Measurements from ENCODE around the gene NFIA. TPM values are rescaled to one million over a fixed set of nuclear protein-coding genes. Genes with fewer than 3 reads are reported as not detected.

Gene NFIA
- total and polyA plus RNA-seq, 10 of the 15 experiments (the other 5 are each of a cell fraction or from before 2014, with no cell fraction given): 0.10 to 0.16 TPM; not detected in 8

- no peaks in the 10 kb centered on the region for H3K4me1 ChIP-seq (ENCODE audit: control insufficient read depth, insufficient read depth, low read length)
- ChIA-PET SMC1A (ENCODE audit: uncharacterized antibody, unreplicated experiment) (interaction anchor here (0.8 kb wide), 1 partner anchor 308 kb away, joined by 3 read pairs; no protein-coding TSS in a partner anchor), RAD21 (ENCODE audit: unreplicated experiment) (interaction anchor here (0.5 kb wide), 1 partner anchor 929 kb away, joined by 3 read pairs; no protein-coding TSS in a partner anchor), CTCF (interaction anchor here (0.7 to 1.1 kb wide), 2 partner anchors 9 to 1019 kb away, joined by 3 to 4 read pairs; no protein-coding TSS in a partner anchor), POLR2A (no interaction called here)
- H2AFZ ChIP-seq (ENCODE audit: control insufficient read depth, low read depth, low read length): no peak overlapping the region
- no peak overlapping the region for H3K9ac ChIP-seq (ENCODE audit: control insufficient read depth, insufficient read depth, low read length)
- no peaks in the 10 kb centered on the region for H3K79me2 ChIP-seq (ENCODE audit: control insufficient read depth, insufficient read depth, low read length)
- in situ Hi-C loops (cut with MboI): no loop called here
- DNase-seq (ENCODE audit: low read depth, low spot score) (no peak), FAIRE-seq (no peak), ATAC-seq (no peak)
- no peaks in the 10 kb centered on the region for H4K20me1 ChIP-seq (ENCODE audit: control insufficient read depth, insufficient read depth)
- BruUV-seq (replicated peaks): no TSS peak
- no peak overlapping the region for H3K27ac ChIP-seq (ENCODE audit: control insufficient read depth, insufficient read depth)
- intact Hi-C loops (cut with micrococcal nuclease; ENCODE audit: unreplicated experiment): no loop called here
- WGBS (ENCODE audit: insufficient coverage, insufficient replicate concordance, low lambda C conversion rate, missing lambda C conversion rate): no CpG with 5 or more reads among the region's 1 CpG
- TF ChIP-seq SMC3 (IDR thresholded peaks at IDR 0.05; ENCODE audit: borderline replicate concordance, low read length) (no peak), JUND (IDR thresholded peaks at IDR 0.05; ENCODE audit: low read depth, low read length) (no peak), HCFC1 (IDR thresholded peaks at IDR 0.05; ENCODE audit: low read length) (no peak), NFYB (IDR thresholded peaks at IDR 0.05; ENCODE audit: insufficient read depth, low read depth, low read length) (no peak), MYC (IDR thresholded peaks at IDR 0.05; ENCODE audit: insufficient read depth, insufficient read length, insufficient replicate concordance, low read length, severe bottlenecking) (no peak), POLR2AphosphoS5 (IDR thresholded peaks at IDR 0.05; ENCODE audit: low read length) (no peak), TAF1 (IDR thresholded peaks at IDR 0.05; ENCODE audit: borderline replicate concordance, low read depth, low read length) (no peak), ATF7 (IDR thresholded peaks at IDR 0.05; ENCODE audit: low read depth) (no peak), CBFB (IDR thresholded peaks at IDR 0.05; ENCODE audit: low read depth) (no peak), ESRRA (IDR thresholded peaks at IDR 0.05; ENCODE audit: low read length) (no peak), POU2F2 (IDR thresholded peaks at IDR 0.05; ENCODE audit: borderline replicate concordance, low read depth, low read length) (no peak), PML (IDR thresholded peaks at IDR 0.05; ENCODE audit: low read length) (no peak), CBX3 (IDR thresholded peaks at IDR 0.05; ENCODE audit: borderline replicate concordance, low read depth) (no peak), RFX5 (IDR thresholded peaks at IDR 0.05; ENCODE audit: low read depth, low read length) (no peak), MLLT1 (IDR thresholded peaks at IDR 0.05) (no peak), ZZZ3 (IDR thresholded peaks at IDR 0.05; ENCODE audit: control insufficient read depth, insufficient read length, low read depth) (no peak), CTCF (IDR thresholded peaks at IDR 0.05 in 2 of 3, conservative IDR thresholded peaks at IDR 0.05 in 1 of 3; ENCODE audit: control insufficient read depth in 2 of 3, extremely low read depth in 1 of 3, insufficient read depth in 1 of 3, low read depth in 3 of 3, low read length in 3 of 3) (no peak)
- TF ChIP-seq, protein P1, sequence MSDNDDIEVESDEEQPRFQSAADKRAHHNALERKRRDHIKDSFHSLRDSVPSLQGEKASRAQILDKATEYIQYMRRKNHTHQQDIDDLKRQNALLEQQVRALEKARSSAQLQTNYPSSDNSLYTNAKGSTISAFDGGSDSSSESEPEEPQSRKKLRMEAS (IDR thresholded peaks at IDR 0.05; ENCODE audit: low read depth, low read length): no peak
- H3K9me3 ChIP-seq (replicated peaks; ENCODE audit: control insufficient read depth, insufficient read depth, low read length): no peaks in the 10 kb centered on the region
- no peak overlapping the region for H3K4me3 ChIP-seq
- no peak overlapping the region for H3K4me2 ChIP-seq (ENCODE audit: control insufficient read depth, insufficient read depth)
- no peaks in the 10 kb centered on the region for H3K36me3 ChIP-seq (ENCODE audit: control insufficient read depth in 2 of 2, insufficient read depth in 2 of 2, low read length in 1 of 2)
- no peaks in the 10 kb centered on the region; a peak in 1 of 4 replicates for H3K27me3 ChIP-seq (replicated peaks in 1 of 2; ENCODE audit: control insufficient read depth in 2 of 2, insufficient read depth in 2 of 2, low read length in 1 of 2)
These were observed 66.9 kb downstream of the NFIA start for GRCh38 chr1:61149010-61149860.

Data from GM12878 (cell line).